UCSD-AML1 (cell line): Measurements from ENCODE around the gene MBL2.

Source experiments
- DNase-seq: peaks from one replicate; lab custom pipeline; 2025; ENCODE audit not compliant: unreplicated experiment; lab: John Stamatoyannopoulos, UW

MBL2 gene

GRCh38 chr10:52772623-52773022 is at the start of gene MBL2:
Gene MBL2, minus strand, starts transcription at chr10:52772784. Its CDS starts 1,149 bp downstream, at chr10:52771635.
- no peak for DNase-seq

- DNase-seq: no peak
Measured at GRCh38 chr10:52820309-52820708, 47.7 kb upstream of the MBL2 start.

- no peak for DNase-seq
Measured at GRCh38 chr10:52818019-52818418, 45.4 kb upstream of the MBL2 start.

- peak; percentile 2 for DNase-seq
Measured at GRCh38 chr10:52814506-52814905, 41.9 kb upstream of the MBL2 start.

- no peak for DNase-seq
Measured at GRCh38 chr10:52811776-52812175, 39.2 kb upstream of the MBL2 start.

- DNase-seq: no peak
Measured at GRCh38 chr10:52810761-52811160, 38.2 kb upstream of the MBL2 start.

- DNase-seq: no peak
Measured at GRCh38 chr10:52807803-52808202, 35.2 kb upstream of the MBL2 start.

GRCh38 chr10:52805414-52806285 is 33.1 kb upstream of the MBL2 start:
- DNase-seq: peak; percentile 5

GRCh38 chr10:52801947-52802346 is 29.4 kb upstream of the MBL2 start:
- DNase-seq: no peak

- no peak for DNase-seq
Measured at GRCh38 chr10:52786098-52786497, 13.5 kb upstream of the MBL2 start.

- DNase-seq: no peak
Measured at GRCh38 chr10:52785418-52785817, 12.8 kb upstream of the MBL2 start.

GRCh38 chr10:52783726-52784125 is 11.1 kb upstream of the MBL2 start:
- no peak for DNase-seq

GRCh38 chr10:52782554-52782953 is 10.0 kb upstream of the MBL2 start:
- no peak for DNase-seq

GRCh38 chr10:52780391-52781155 is 8.0 kb upstream of the MBL2 start:
- DNase-seq: no peak

- peak; percentile 74 for DNase-seq
Measured at GRCh38 chr10:52779541-52780390, 7.2 kb upstream of the MBL2 start.

- peak; percentile 15 for DNase-seq
Measured at GRCh38 chr10:52778511-52779392, 6.2 kb upstream of the MBL2 start.

GRCh38 chr10:52777414-52777813 is 4.8 kb upstream of the MBL2 start:
- DNase-seq: no peak

- no peak for DNase-seq
Measured at GRCh38 chr10:52776471-52776903, 3.9 kb upstream of the MBL2 start.

- DNase-seq: no peak
Measured at GRCh38 chr10:52775132-52775647, 2.6 kb upstream of the MBL2 start.

GRCh38 chr10:52774600-52775106 is 2.1 kb upstream of the MBL2 start:
- no peak for DNase-seq
